IPS-NIHi7 (cell line): ENCODE measurements around the gene PMM1.

Experiments used
- DNase-seq: peaks from one replicate; pipeline ENCODE4 v3.0.0; 2012; ENCODE audit warnings: mixed read lengths; ENCODE audit errors: extremely low spot score

Gene PMM1

GRCh38 chr22:41538583-41538982 lies 51.1 kb downstream of the PMM1 start:
- no peak for DNase-seq

- no peak for DNase-seq
Measured at GRCh38 chr22:41537203-41537602, 52.4 kb downstream of the PMM1 start.

- peak; percentile 64 for DNase-seq
Measured at GRCh38 chr22:41535244-41535643, 54.4 kb downstream of the PMM1 start.

- DNase-seq: no peak
Measured at GRCh38 chr22:41534219-41534618, 55.4 kb downstream of the PMM1 start.

- DNase-seq: peak; percentile 85
Measured at GRCh38 chr22:41532908-41533825, 56.5 kb downstream of the PMM1 start.

GRCh38 chr22:41531715-41532477 lies 57.7 kb downstream of the PMM1 start:
- DNase-seq: no peak

- no peak for DNase-seq
Measured at GRCh38 chr22:41530890-41531714, 58.5 kb downstream of the PMM1 start.

GRCh38 chr22:41528938-41529561 lies 60.6 kb downstream of the PMM1 start:
- no peak for DNase-seq

GRCh38 chr22:41528132-41528766 lies 61.4 kb downstream of the PMM1 start:
- DNase-seq: no peak
